GM23338 (cell line): Measurements from ENCODE around the gene RPS19BP1. TPM values are rescaled to one million over a fixed set of nuclear protein-coding genes. Genes with fewer than 3 reads are reported as not detected.

Experiments
- ATAC-seq: fragments of 200-7000 bp; cut with Tn5 transposase; 3 replicates; pipeline ENCODE4 v1.9.1; 2020
- DNase-seq: peaks from one replicate; pipeline ENCODE4 v3.0.0-alpha.2; 2015; ENCODE audit warnings: low spot score
- H2AFZ ChIP-seq: fragments of 200-600 bp; sonication (generic); 2 replicates; pipeline ENCODE4 v1.8.0; 2016; ENCODE audit warnings: antibody characterized with exemption, mild to moderate bottlenecking, moderate library complexity
- H3F3A ChIP-seq: fragments of 200-600 bp; sonication (generic); replicated peaks from 2 replicates; pipeline ENCODE4 v1.8.0; 2017; ENCODE audit warnings: antibody characterized with exemption, mixed run types, low read depth
- H3K27ac ChIP-seq: fragments of 200-600 bp; sonication (generic); 2 replicates; pipeline ENCODE4 v1.6.1; 2016; ENCODE audit warnings: low read depth
- H3K27me3 ChIP-seq: fragments of 200-600 bp; sonication (generic); 2 replicates; pipeline ENCODE4 v1.8.0; 2016; ENCODE audit warnings: mild to moderate bottlenecking, mixed run types, moderate library complexity; ENCODE audit not compliant: insufficient read depth
- H3K36me3 ChIP-seq: fragments of 200-600 bp; sonication (generic); 2 replicates; pipeline ENCODE4 v1.8.0; 2016; ENCODE audit warnings: mild to moderate bottlenecking; ENCODE audit not compliant: insufficient read depth
- H3K4me1 ChIP-seq: fragments of 200-600 bp; sonication (generic); 2 replicates; pipeline ENCODE4 v1.8.0; 2016; ENCODE audit warnings: mild to moderate bottlenecking, moderate library complexity; ENCODE audit not compliant: insufficient read depth
- H3K4me2 ChIP-seq: fragments of 200-600 bp; sonication (generic); 2 replicates; pipeline ENCODE4 v1.7.1; 2017; ENCODE audit warnings: mixed run types
- H3K4me3 ChIP-seq: fragments of 200-600 bp; sonication (generic); 2 replicates; pipeline ENCODE4 v1.6.1; 2016; ENCODE audit warnings: mixed run types
- H3K79me2 ChIP-seq: fragments of 200-600 bp; sonication (generic); replicated peaks from 2 replicates; pipeline ENCODE4 v1.8.0; 2017; ENCODE audit warnings: mild to moderate bottlenecking; ENCODE audit not compliant: insufficient read depth
- H3K9me2 ChIP-seq: fragments of 200-600 bp; sonication (generic); 2 replicates; pipeline ENCODE4 v1.8.0; 2017; ENCODE audit not compliant: insufficient read depth
- H4K20me1 ChIP-seq: fragments of 200-600 bp; sonication (generic); replicated peaks from 2 replicates; pipeline ENCODE4 v1.8.0; 2017; ENCODE audit warnings: mild to moderate bottlenecking; ENCODE audit not compliant: insufficient read depth
- H3K27ac Mint-ChIP-seq: 2 replicates; pipeline ENCODE4 v1.8.0; 2020; ENCODE audit warnings: inconsistent platforms, mild to moderate bottlenecking, moderate library complexity, mixed read lengths
- H3K27me3 Mint-ChIP-seq: 3 replicates; pipeline ENCODE4 v1.8.0; 2022; ENCODE audit warnings: low read depth, mild to moderate bottlenecking, moderate library complexity, mixed read lengths, inconsistent platforms; ENCODE audit not compliant: insufficient read depth, poor library complexity
- H3K36me3 Mint-ChIP-seq: 3 replicates; pipeline ENCODE4 v1.8.0; 2021; ENCODE audit warnings: low read depth, mild to moderate bottlenecking, inconsistent platforms, moderate library complexity, mixed read lengths
- H3K4me1 Mint-ChIP-seq: 3 replicates; pipeline ENCODE4 v1.8.0; 2020; ENCODE audit warnings: mild to moderate bottlenecking, inconsistent platforms, mixed read lengths
- H3K4me3 Mint-ChIP-seq: 3 replicates; pipeline ENCODE4 v1.8.0; 2021; ENCODE audit warnings: moderate library complexity, mild to moderate bottlenecking, inconsistent platforms, mixed read lengths
- H3K9me3 Mint-ChIP-seq: 3 replicates; pipeline ENCODE4 v1.8.0; 2020; ENCODE audit warnings: moderate library complexity, mild to moderate bottlenecking, inconsistent platforms, mixed read lengths
- CREB1 ChIP-seq: fragments of 250-450 bp; sonication (Bioruptor Pico); IDR thresholded peaks from 2 replicates; pipeline ENCODE4 v1.5.0; 2020; ENCODE audit warnings: low read depth, mild to moderate bottlenecking, moderate library complexity
- CTCF ChIP-seq, 2 experiments: fragments of 200-600 bp in 1 of 2; sonication (generic) in 1 of 2; conservative IDR thresholded peaks; 2 replicates each; pipeline versions ENCODE4 v1.5.1 to v1.6.1; 2016 to 2017; ENCODE audit warnings: antibody characterized with exemption in 2 of 2, low read depth in 2 of 2, mild to moderate bottlenecking in 2 of 2, moderate library complexity in 1 of 2
- ETS1 ChIP-seq: IDR thresholded peaks from 2 replicates; pipeline ENCODE4 v1.6.1; 2016; ENCODE audit warnings: antibody characterized with exemption
- EZH2 ChIP-seq: fragments of 200-600 bp; sonication (generic); IDR thresholded peaks from one replicate; pipeline ENCODE4 v1.8.0; 2017; ENCODE audit warnings: antibody characterized with exemption, mild to moderate bottlenecking, low read depth; ENCODE audit not compliant: unreplicated experiment
- EZH2phosphoT487 ChIP-seq: fragments of 200-600 bp; sonication (generic); IDR thresholded peaks from one replicate; pipeline ENCODE4 v1.8.1; 2018; ENCODE audit warnings: antibody characterized with exemption; ENCODE audit not compliant: unreplicated experiment
- JUNB ChIP-seq: IDR thresholded peaks from one replicate; pipeline ENCODE4 v1.6.1; 2016; ENCODE audit warnings: antibody characterized with exemption; ENCODE audit not compliant: unreplicated experiment
- NANOG ChIP-seq: IDR thresholded peaks from 2 replicates; pipeline ENCODE4 v1.6.1; 2016; ENCODE audit warnings: antibody characterized with exemption, borderline replicate concordance
- POLR2AphosphoS5 ChIP-seq: IDR thresholded peaks from 2 replicates; pipeline ENCODE4 v1.6.1; 2016; ENCODE audit warnings: antibody characterized with exemption, low read depth
- REST ChIP-seq: IDR thresholded peaks from one replicate; pipeline ENCODE4 v1.6.1; 2018; ENCODE audit warnings: antibody characterized with exemption; ENCODE audit not compliant: unreplicated experiment
- STAT1 ChIP-seq: IDR thresholded peaks from one replicate; pipeline ENCODE4 v1.6.1; 2016; ENCODE audit warnings: antibody characterized with exemption; ENCODE audit not compliant: unreplicated experiment
- ZNF114 ChIP-seq: fragments of 250-450 bp; sonication (Bioruptor Pico); IDR thresholded peaks from 2 replicates; pipeline ENCODE4 v1.5.0; 2020; ENCODE audit warnings: mild to moderate bottlenecking, moderate library complexity
- ZNF331 ChIP-seq: fragments of 250-450 bp; sonication (Bioruptor Pico); IDR thresholded peaks from 2 replicates; pipeline ENCODE4 v1.5.0; 2020; ENCODE audit warnings: low read depth, mild to moderate bottlenecking, moderate library complexity
- ZNF462 ChIP-seq: fragments of 250-450 bp; sonication (Bioruptor Pico); IDR thresholded peaks from 2 replicates; pipeline ENCODE4 v1.5.0; 2020; ENCODE audit warnings: mild to moderate bottlenecking, moderate library complexity
- polyA plus RNA-seq: library from polyadenylated mRNA; unstranded; fragments of >200 nt; fragmentation: Nextera tagmentation; extraction: Ambion mirVana; gene quantifications from 2 replicates; pipeline ENCODE4 v1.2.1, GENCODE V29; 2016
- total RNA-seq: library from RNA; depleted of rRNA; stranded (reverse); fragments of >200 nt; shearing (Covaris generic); gene quantifications from 2 replicates; pipeline ENCODE4 v1.2.3, GENCODE V29; 2014

Gene RPS19BP1
- total and polyA plus RNA-seq, 2 experiments from 2014 or later = 153 to 215 TPM

GRCh38 chr22:39546889-39547586, 14.5 kb upstream of the RPS19BP1 start:
- peaks cover 28% of the 10 kb centered on the region for H3K27me3 Mint-ChIP-seq
- Histone ChIP-seq H3K27me3 (0 out of 2 replicates have a peak, but pooled peaks cover 11% of the 10 kb centered on the region), H3K27ac (no peak overlapping the region), H4K20me1 (peaks cover 5% of the 10 kb centered on the region; the same call in 1 of the 2 replicates), H3K4me2 (no peak overlapping the region), H3F3A (no peaks in the 10 kb centered on the region), H3K4me3 (no peak overlapping the region), H3K4me1 (no peaks in the 10 kb centered on the region), H3K36me3 (no peaks in the 10 kb centered on the region), H3K79me2 (no peaks in the 10 kb centered on the region), H2AFZ (no peak overlapping the region), H3K9me2 (no peaks in the 10 kb centered on the region)
- H3K27ac Mint-ChIP-seq = no peak overlapping the region
- no peaks in the 10 kb centered on the region for H3K9me3 Mint-ChIP-seq
- ATAC-seq (no peak), DNase-seq (no peak)
- peaks cover 12% of the 10 kb centered on the region; the same call in 2 of the 3 replicates for H3K4me1 Mint-ChIP-seq
- no peak overlapping the region for H3K4me3 Mint-ChIP-seq
- no peaks in the 10 kb centered on the region for H3K36me3 Mint-ChIP-seq
- TF ChIP-seq CTCF (conservative IDR thresholded peaks at IDR 0.05; ENCODE audit: low read depth in 2 of 2) (no peak), JUNB (no peak), EZH2 (no peak), ETS1 (no peak), CREB1 (no peak), REST (no peak), STAT1 (no peak), POLR2AphosphoS5 (no peak), ZNF114 (CRISPR knock-in tag) (no peak), ZNF331 (CRISPR knock-in tag) (no peak), EZH2phosphoT487 (no peak), ZNF462 (CRISPR knock-in tag) (no peak), NANOG (no peak)
